SK-N-SH (cell line): ENCODE results near the gene SLAIN1. TPM values are rescaled to one million over a fixed set of nuclear protein-coding genes. Genes with fewer than 3 reads are reported as not detected.

Experiments used
- CTCF ChIA-PET: fragments of 300-600, 350-600 bp; formaldehyde crosslinking; extraction: SDS; loops from one replicate; lab custom pipeline; 2021; lab: Yijun Ruan, JAX
- POLR2A ChIA-PET: fragments of 350-600 bp; sonication (Branson Sonifier 250); formaldehyde crosslinking; extraction: SDS; loops from one replicate; lab custom pipeline; 2020; ENCODE audit warnings: antibody characterized with exemption, inconsistent platforms; lab: Yijun Ruan, JAX
- DNase-seq: peaks from one replicate; pipeline ENCODE4 v3.0.0; 2012
- H2AFZ ChIP-seq: fragments of 200-600 bp; sonication (generic); 2 replicates; pipeline ENCODE4 v1.8.1; 2016; ENCODE audit warnings: antibody characterized with exemption, mild to moderate bottlenecking, low read depth
- H3F3A ChIP-seq: fragments of 200-600 bp; sonication (generic); replicated peaks from 2 replicates; pipeline ENCODE3; 2016; ENCODE audit warnings: antibody characterized with exemption, mild to moderate bottlenecking; ENCODE audit not compliant: insufficient read depth
- H3K27ac ChIP-seq, 2 experiments: fragments of 200-500 bp in 1 of 2; fragments of 200-600 bp in 1 of 2; sonication (Bioruptor generic) in 1 of 2; sonication (generic), shearing (Covaris generic) in 1 of 2; 2 replicates each; pipeline versions ENCODE4 v1.5.1 to v1.6.1; 2014 to 2016; ENCODE audit warnings: low read depth in 2 of 2, inconsistent platforms in 1 of 2, low read length in 1 of 2, mild to moderate bottlenecking in 1 of 2, mixed read lengths in 1 of 2
- H3K27me3 ChIP-seq: fragments of 200-600 bp; sonication (generic), shearing (Covaris generic); 2 replicates; pipeline ENCODE4 v1.6.1; 2016; ENCODE audit warnings: mixed run types; ENCODE audit not compliant: insufficient read depth
- H3K36me3 ChIP-seq, 2 experiments: fragments of 200-500 bp in 1 of 2; fragments of 200-600 bp in 1 of 2; sonication (Bioruptor generic) in 1 of 2; sonication (generic) in 1 of 2; replicated peaks in 1 of 2; 2 replicates each; pipeline versions ENCODE3 to v1.5.1; 2014 to 2016; ENCODE audit warnings: low read length in 1 of 2, mild to moderate bottlenecking in 1 of 2; ENCODE audit not compliant: insufficient read depth in 2 of 2, control insufficient read depth in 1 of 2
- H3K4me1 ChIP-seq, 2 experiments: fragments of 200-500 bp in 1 of 2; fragments of 200-600 bp in 1 of 2; sonication (Bioruptor generic) in 1 of 2; sonication (generic), shearing (Covaris generic) in 1 of 2; 2 replicates each; pipeline versions ENCODE4 v1.5.1 to v1.6.1; 2014 to 2016; ENCODE audit warnings: low read depth in 1 of 2, low read length in 1 of 2, mixed run types in 1 of 2; ENCODE audit not compliant: insufficient read depth in 2 of 2, control insufficient read depth in 1 of 2
- H3K4me2 ChIP-seq: fragments of 200-600 bp; sonication (generic), shearing (Covaris generic); 2 replicates; pipeline ENCODE4 v1.6.1; 2017; ENCODE audit warnings: mixed run types
- H3K4me3 ChIP-seq, 2 experiments: fragments of 200-500 bp in 1 of 2; fragments of 200-600 bp in 1 of 2; sonication (Bioruptor generic) in 1 of 2; sonication (generic), shearing (Covaris generic) in 1 of 2; 2 replicates each; pipeline versions ENCODE4 v1.5.1 to v1.8.1; 2014 to 2016; ENCODE audit warnings: low read depth in 2 of 2, inconsistent platforms in 1 of 2, low read length in 1 of 2, mild to moderate bottlenecking in 1 of 2, mixed read lengths in 1 of 2, moderate library complexity in 1 of 2
- H3K79me2 ChIP-seq: fragments of 200-600 bp; sonication (generic); 2 replicates; pipeline ENCODE4 v1.8.1; 2017; ENCODE audit warnings: mild to moderate bottlenecking; ENCODE audit not compliant: insufficient read depth
- H3K9ac ChIP-seq: fragments of 200-600 bp; sonication (generic); 2 replicates; pipeline ENCODE4 v1.6.1; 2017; ENCODE audit warnings: mixed run types
- H3K9me2 ChIP-seq: fragments of 200-600 bp; sonication (generic); 2 replicates; pipeline ENCODE4 v1.6.1; 2017; ENCODE audit warnings: mixed run types
- H3K9me3 ChIP-seq: fragments of 200-600 bp; sonication (generic); 2 replicates; pipeline ENCODE4 v1.6.1; 2017; ENCODE audit warnings: mixed run types, mild to moderate bottlenecking, moderate library complexity
- H4K20me1 ChIP-seq: fragments of 200-600 bp; sonication (generic); 2 replicates; pipeline ENCODE4 v1.6.1; 2017; ENCODE audit warnings: mild to moderate bottlenecking, mixed run types; ENCODE audit not compliant: insufficient read depth
- CTCF ChIP-seq: fragments of 200-600 bp; sonication (generic); IDR thresholded peaks from 2 replicates; pipeline ENCODE4 v1.6.1; 2017; ENCODE audit warnings: antibody characterized with exemption, mild to moderate bottlenecking, moderate library complexity
- EZH2phosphoT487 ChIP-seq: fragments of 200-600 bp; sonication (generic); IDR thresholded peaks from 2 replicates; pipeline ENCODE4 v1.6.1; 2017; ENCODE audit warnings: low read depth, mixed run types, mild to moderate bottlenecking, antibody characterized with exemption, moderate library complexity, borderline replicate concordance
- FOSL2 ChIP-seq: IDR thresholded peaks from 2 replicates; pipeline ENCODE4 v1.4.0; 2012; ENCODE audit warnings: low read depth, mild to moderate bottlenecking, moderate library complexity, borderline replicate concordance
- GATA2 ChIP-seq: sonication (generic); formaldehyde crosslinking; IDR thresholded peaks from 2 replicates; pipeline ENCODE4 v1.5.0; 2020; ENCODE audit warnings: mild to moderate bottlenecking, missing genetic modification reagents
- IRF3 ChIP-seq: fragments of 150-350 bp; IDR thresholded peaks from 2 replicates; pipeline ENCODE4 v1.6.1; 2016; ENCODE audit warnings: mild to moderate bottlenecking, low read depth, low read length
- JUND ChIP-seq: IDR thresholded peaks from 2 replicates; pipeline ENCODE4 v1.4.0; 2012
- MAX ChIP-seq: IDR thresholded peaks from 2 replicates; pipeline ENCODE4 v1.4.0; 2012; ENCODE audit warnings: low read depth
- NRF1 ChIP-seq: IDR thresholded peaks from 2 replicates; pipeline ENCODE4 v1.6.1; 2012; ENCODE audit warnings: low read depth, mild to moderate bottlenecking, low read length
- PBX3 ChIP-seq: IDR thresholded peaks from 2 replicates; pipeline ENCODE4; 2012
- POLR2AphosphoS5 ChIP-seq: IDR thresholded peaks from 2 replicates; pipeline ENCODE4 v1.6.1; 2012; ENCODE audit warnings: low read depth, low read length
- RAD21 ChIP-seq: IDR thresholded peaks from 2 replicates; pipeline ENCODE4 v1.6.1; 2012; ENCODE audit warnings: mild to moderate bottlenecking, low read length
- TAF1 ChIP-seq: IDR thresholded peaks from 2 replicates; pipeline ENCODE4 v1.6.1; 2012; ENCODE audit warnings: low read depth, mild to moderate bottlenecking, low read length, moderate library complexity, borderline replicate concordance
- TCF12 ChIP-seq: IDR thresholded peaks from 2 replicates; pipeline ENCODE4 v1.4.0; 2012
- TEAD4 ChIP-seq: IDR thresholded peaks from 2 replicates; pipeline ENCODE4 v1.4.0; 2012; ENCODE audit warnings: mild to moderate bottlenecking, borderline replicate concordance; ENCODE audit not compliant: insufficient read depth
- USF2 ChIP-seq: fragments of 150-350 bp; IDR thresholded peaks from 2 replicates; pipeline ENCODE4 v1.6.1; 2017; ENCODE audit warnings: antibody characterized with exemption, low read length, low read depth, borderline replicate concordance
- YY1 ChIP-seq: IDR thresholded peaks from 2 replicates; pipeline ENCODE4 v1.4.0; 2012; ENCODE audit warnings: low read depth, mild to moderate bottlenecking
- WGBS: methylation state at CpG from one replicate; pipeline ENCODE4 v1.1.6; 2017; ENCODE audit warnings: low lambda C conversion rate; 5-methylcytosine and 5-hydroxymethylcytosine counted together
- polyA plus RNA-seq, 3 experiments: library from polyadenylated mRNA; depleted of rRNA; stranded (reverse); fragments of >200 nt; gene quantifications; 2 replicates each; pipeline ENCODE4 v1.2.3, GENCODE V29; 2012

The SLAIN1 gene
- polyA plus RNA-seq, 1 of the 3 experiments (the other 2 are of a cell fraction): 1.6 TPM

- TF ChIP-seq USF2 (no peak), TAF1 (no peak), POLR2AphosphoS5 (no peak)
Observed at GRCh38 chr13:77714119-77714755, 16.8 kb downstream of the SLAIN1 start (continued).

- Histone ChIP-seq H3K9ac (no peak overlapping the region), H2AFZ (no peak overlapping the region), H3K4me2 (no peak overlapping the region), H3F3A (no peaks in the 10 kb centered on the region), H4K20me1 (no peaks in the 10 kb centered on the region), H3K36me3 (no peaks in the 10 kb centered on the region), H3K79me2 (no peaks in the 10 kb centered on the region), H3K27ac (no peak overlapping the region), H3K4me1 (no peaks in the 10 kb centered on the region), H3K9me2 (no peaks in the 10 kb centered on the region), H3K9me3 (no peaks in the 10 kb centered on the region), H3K27me3 (no peaks in the 10 kb centered on the region), H3K4me3 (no peak overlapping the region)
- CTCF ChIA-PET: no interaction called here
- no peak for DNase-seq
- POLR2A ChIA-PET: no interaction called here
- 43% methylated on average over 1 of the region's 1 CpG for WGBS
- TF ChIP-seq GATA2 (CRISPR knock-in tag): no peak
- TF ChIP-seq TAF1: no peak
- no peak for TF ChIP-seq TCF12
- no peak for TF ChIP-seq EZH2phosphoT487
- TF ChIP-seq MAX: no peak
- TF ChIP-seq POLR2AphosphoS5: no peak
- no peak for TF ChIP-seq RAD21
- no peak for TF ChIP-seq USF2
- no peak for TF ChIP-seq YY1
- no peak for TF ChIP-seq IRF3
- TF ChIP-seq FOSL2: no peak
- no peak for TF ChIP-seq PBX3
- no peak for TF ChIP-seq CTCF
- no peak for TF ChIP-seq TEAD4
- no peak for TF ChIP-seq JUND
- no peak for TF ChIP-seq NRF1
Observed at GRCh38 chr13:77715233-77715891, 17.9 kb downstream of the SLAIN1 start.
